Esophagus squamous epithelium (tissue), 5 donors: ENCODE results near the gene RALGPS1. TPM values are rescaled to one million over a fixed set of nuclear protein-coding genes. Genes with fewer than 3 reads are reported as not detected.

Source experiments
- DNase-seq: peaks from one replicate; lab custom pipeline; 2025; lab: John Stamatoyannopoulos, UW
- H3K27ac ChIP-seq, 4 donors: fragments of 200-600 bp; sonication (generic); one replicate each; pipeline ENCODE4 v1.5.1; 2016 to 2019; ENCODE audit warnings: mild to moderate bottlenecking in 1 of 4
- H3K27me3 ChIP-seq, 4 donors: fragments of 200-600 bp; sonication (generic); 1 replicate in 3 of 4; 2 replicates in 1 of 4; pipeline versions ENCODE4 v1.5.1 to v1.6.0; 2017 to 2021; ENCODE audit warnings: antibody characterized with exemption in 1 of 4
- H3K36me3 ChIP-seq, 3 donors: fragments of 200-600 bp; sonication (generic); one replicate each; pipeline ENCODE4 v1.5.1; 2016 to 2019
- H3K4me1 ChIP-seq, 3 donors: fragments of 200-600 bp; sonication (generic); one replicate each; pipeline ENCODE4 v1.5.1; 2017 to 2019
- H3K4me3 ChIP-seq, 4 donors: fragments of 200-600 bp; sonication (generic); 1 replicate in 3 of 4; 2 replicates in 1 of 4; pipeline ENCODE4 v1.5.1; 2016 to 2019; ENCODE audit warnings: mild to moderate bottlenecking in 2 of 4, moderate library complexity in 1 of 4
- H3K9me3 ChIP-seq, 3 donors: fragments of 200-600 bp; sonication (generic); one replicate each; pipeline ENCODE4 v1.5.1; 2016 to 2019
- POLR2A ChIP-seq, 4 donors: fragments of 450-650 bp; IDR thresholded peaks; one replicate each; pipeline ENCODE4 v1.6.1; 2017; ENCODE audit warnings: antibody characterized with exemption in 4 of 4, mild to moderate bottlenecking in 4 of 4, moderate library complexity in 3 of 4
- WGBS, 2 donors: methylation state at CpG; one replicate each; pipeline ENCODE4 v1.1.5; 2018; 5-methylcytosine and 5-hydroxymethylcytosine counted together
- intact Hi-C: fragments of 100-400 bp; cut with DNase I; formaldehyde crosslinking; loops from one replicate; pipeline ENCODE4 v1.15.0; 2022
- total RNA-seq, 4 donors: library from RNA; depleted of rRNA; stranded (reverse); fragments of >200 nt; gene quantifications; one replicate each; pipeline ENCODE4 v1.1.0, GENCODE V29; 2016
- TF ChIP-seq, protein P1 (sequence below), 6 experiments: fragments of 450-650 bp in 4 of 6; fragments of 200-600 bp in 2 of 6; sonication (generic) in 2 of 6; IDR thresholded peaks; one replicate each; pipeline ENCODE4 v1.5.1; 2016 to 2019; ENCODE audit warnings: antibody characterized with exemption in 6 of 6, mild to moderate bottlenecking in 4 of 6, moderate library complexity in 4 of 6
- donor health status: DM: yes; HTN: yes; CAD: no.

RALGPS1 gene
- total RNA-seq, 4 donors from 2014 or later = 3.0 to 16.4 (median 10.6) TPM

GRCh38 chr9:127201731-127202130 is 287.1 kb downstream of the RALGPS1 start:
- Histone ChIP-seq H3K36me3 (no peaks in the 10 kb centered on the region), H3K4me3 (no peak overlapping the region), H3K9me3 (no peaks in the 10 kb centered on the region), H3K27ac (no peak overlapping the region), H3K4me1 (peaks cover 7 to 35% (median 25%) of the 10 kb centered on the region in 3 donors), H3K27me3 (no peaks in the 10 kb centered on the region)
- DNase-seq = no peak
- no peak for TF ChIP-seq POLR2A (IDR thresholded peaks at IDR 0.05)
- TF ChIP-seq, protein P1, sequence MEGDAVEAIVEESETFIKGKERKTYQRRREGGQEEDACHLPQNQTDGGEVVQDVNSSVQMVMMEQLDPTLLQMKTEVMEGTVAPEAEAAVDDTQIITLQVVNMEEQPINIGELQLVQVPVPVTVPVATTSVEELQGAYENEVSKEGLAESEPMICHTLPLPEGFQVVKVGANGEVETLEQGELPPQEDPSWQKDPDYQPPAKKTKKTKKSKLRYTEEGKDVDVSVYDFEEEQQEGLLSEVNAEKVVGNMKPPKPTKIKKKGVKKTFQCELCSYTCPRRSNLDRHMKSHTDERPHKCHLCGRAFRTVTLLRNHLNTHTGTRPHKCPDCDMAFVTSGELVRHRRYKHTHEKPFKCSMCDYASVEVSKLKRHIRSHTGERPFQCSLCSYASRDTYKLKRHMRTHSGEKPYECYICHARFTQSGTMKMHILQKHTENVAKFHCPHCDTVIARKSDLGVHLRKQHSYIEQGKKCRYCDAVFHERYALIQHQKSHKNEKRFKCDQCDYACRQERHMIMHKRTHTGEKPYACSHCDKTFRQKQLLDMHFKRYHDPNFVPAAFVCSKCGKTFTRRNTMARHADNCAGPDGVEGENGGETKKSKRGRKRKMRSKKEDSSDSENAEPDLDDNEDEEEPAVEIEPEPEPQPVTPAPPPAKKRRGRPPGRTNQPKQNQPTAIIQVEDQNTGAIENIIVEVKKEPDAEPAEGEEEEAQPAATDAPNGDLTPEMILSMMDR (IDR thresholded peaks at IDR 0.05) = no peak
- 93% methylated on average over 6 of the region's 11 CpGs; no CpG with 5 or more reads in 1 of the 2 donors for WGBS, 2 donors
- intact Hi-C loops = loop anchor here (5.0 kb wide), 1 partner anchor 264 kb away; no protein-coding TSS in a partner anchor

GRCh38 chr9:127202461-127203169 is 288.0 kb downstream of the RALGPS1 start:
- Histone ChIP-seq H3K9me3 (no peaks in the 10 kb centered on the region), H3K27ac (no peak overlapping the region), H3K36me3 (no peaks in the 10 kb centered on the region), H3K4me3 (no peak overlapping the region), H3K27me3 (no peaks in the 10 kb centered on the region), H3K4me1 (peaks cover 7 to 26% (median 18%) of the 10 kb centered on the region in 3 donors)
- no peak for TF ChIP-seq POLR2A (IDR thresholded peaks at IDR 0.05)
- TF ChIP-seq, protein P1 (IDR thresholded peaks at IDR 0.05) = no peak
- intact Hi-C loops = loop anchor here (5.0 kb wide), 1 partner anchor 265 kb away; no protein-coding TSS in a partner anchor
- DNase-seq = no peak
- WGBS, 2 donors = 68 to 70% methylated on average over 2 to 8 of the region's 11 CpGs

DNA sequence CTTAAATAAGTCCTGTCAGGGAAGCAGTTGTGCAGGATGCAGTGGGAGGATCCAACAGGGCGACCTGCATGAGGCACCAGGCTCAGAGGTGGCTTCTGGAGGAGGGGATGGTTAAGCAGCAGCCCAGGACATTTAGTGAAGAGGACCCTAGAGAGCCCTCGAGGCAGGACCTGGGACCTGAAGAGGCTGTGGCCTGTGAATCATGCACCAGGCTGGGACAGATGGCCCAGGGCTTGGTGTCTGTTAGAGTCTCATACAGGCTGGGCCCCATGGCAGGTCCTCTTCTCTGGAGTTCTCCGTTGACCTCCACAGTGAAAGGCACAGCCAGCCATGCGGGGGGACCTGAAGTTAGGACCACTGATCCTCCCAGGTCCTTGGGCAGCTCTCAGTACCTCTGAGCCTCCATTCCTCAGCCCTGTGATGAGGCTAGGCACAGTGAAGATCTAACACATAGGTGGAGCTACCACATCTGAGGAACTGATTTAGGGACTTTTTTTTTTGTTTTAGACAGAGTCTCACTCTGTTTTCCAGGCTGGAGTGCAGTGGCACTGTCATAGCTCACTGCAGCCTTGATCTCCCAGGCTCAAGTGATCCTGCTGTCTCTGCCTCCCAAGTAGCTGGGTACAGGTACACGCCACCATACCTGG is 289.2 kb downstream of the RALGPS1 start:
- H3K27ac ChIP-seq = no peak overlapping the region
- intact Hi-C loops = loop anchor here (5.0 kb wide), 1 partner anchor 267 kb away; no protein-coding TSS in a partner anchor

GRCh38 chr9:127204771-127205470 is 290.3 kb downstream of the RALGPS1 start:
- WGBS, 2 donors = 69% methylated on average over 7 of the region's 7 CpGs; no CpG with 5 or more reads in 1 of the 2 donors
- Histone ChIP-seq H3K4me1 (peaks cover 0 to 9% (median 0%) of the 10 kb centered on the region in 3 donors), H3K4me3 (no peak overlapping the region), H3K36me3 (no peaks in the 10 kb centered on the region), H3K27me3 (no peaks in the 10 kb centered on the region), H3K27ac (no peak overlapping the region), H3K9me3 (no peaks in the 10 kb centered on the region)
- intact Hi-C loops = loop anchor here (5.0 kb wide), 1 partner anchor 268 kb away; no protein-coding TSS in a partner anchor
- TF ChIP-seq, protein P1 (IDR thresholded peaks at IDR 0.05) = peak in 1 of 6 experiments; percentile 3
- TF ChIP-seq POLR2A (IDR thresholded peaks at IDR 0.05) = no peak
- no peak for DNase-seq

More for the DNA sequence above, 289.2 kb downstream of the RALGPS1 start:
- H3K4me1 ChIP-seq = peaks cover 4 to 14% (median 7%) of the 10 kb centered on the region in 3 donors
- WGBS, 2 donors = 95 to 100% methylated on average over 1 to 4 of the region's 5 CpGs
- H3K9me3 ChIP-seq = no peaks in the 10 kb centered on the region
- no peak for DNase-seq
- H3K4me3 ChIP-seq = no peak overlapping the region
- TF ChIP-seq POLR2A (IDR thresholded peaks at IDR 0.05) = no peak
- TF ChIP-seq, protein P1 (IDR thresholded peaks at IDR 0.05) = no peak
- H3K36me3 ChIP-seq = no peaks in the 10 kb centered on the region
- no peaks in the 10 kb centered on the region for H3K27me3 ChIP-seq
